ENCODE results near the gene PSG7.
"Not testable (repeated sequence)": the region's sequence is repeated elsewhere in the genome, so short reads cannot be mapped to it uniquely, and the experiment has no call there.

The PSG7 gene

GRCh38 chr19:42923106-42923505 is 13.9 kb downstream of the PSG7 start:
- H3K4me1 Mint-ChIP-seq (ENCODE audit: low read depth); H3K9me3 Mint-ChIP-seq; H3K4me3 Mint-ChIP-seq; H3K27me3 Mint-ChIP-seq (ENCODE audit: low read depth); H3K36me3 Mint-ChIP-seq (ENCODE audit: low read depth); H3K27ac Mint-ChIP-seq: not testable (repeated sequence)

- not testable (repeated sequence) for H3K4me3 Mint-ChIP-seq; H3K9me3 Mint-ChIP-seq; H3K4me1 Mint-ChIP-seq (ENCODE audit: low read depth); H3K36me3 Mint-ChIP-seq (ENCODE audit: low read depth); H3K27me3 Mint-ChIP-seq (ENCODE audit: low read depth); H3K27ac Mint-ChIP-seq
Measured at GRCh38 chr19:42920971-42921370, 16.0 kb downstream of the PSG7 start.

- Mint-ChIP-seq H3K4me3 (no peak overlapping the region), H3K9me3 (no peaks in the 10 kb centered on the region), H3K27ac (no peak overlapping the region), H3K4me1 (ENCODE audit: low read depth) (no peaks in the 10 kb centered on the region), H3K36me3 (ENCODE audit: low read depth) (no peaks in the 10 kb centered on the region), H3K27me3 (ENCODE audit: low read depth) (no peaks in the 10 kb centered on the region)
Measured at GRCh38 chr19:42919757-42920079, 17.3 kb downstream of the PSG7 start.

- H3K27ac Mint-ChIP-seq; H3K27me3 Mint-ChIP-seq (ENCODE audit: low read depth); H3K4me3 Mint-ChIP-seq; H3K4me1 Mint-ChIP-seq (ENCODE audit: low read depth); H3K36me3 Mint-ChIP-seq (ENCODE audit: low read depth); H3K9me3 Mint-ChIP-seq: not testable (repeated sequence)
Measured at GRCh38 chr19:42919070-42919756, 17.8 kb downstream of the PSG7 start.

GRCh38 chr19:42918377-42919069 is 18.5 kb downstream of the PSG7 start:
- not testable (repeated sequence) for H3K4me3 Mint-ChIP-seq; H3K27ac Mint-ChIP-seq; H3K9me3 Mint-ChIP-seq; H3K36me3 Mint-ChIP-seq (ENCODE audit: low read depth); H3K27me3 Mint-ChIP-seq (ENCODE audit: low read depth); H3K4me1 Mint-ChIP-seq (ENCODE audit: low read depth)

GRCh38 chr19:42917634-42918033 is 19.4 kb downstream of the PSG7 start, which contains the start of gene PSG6:
Gene PSG6 (minus strand): TSS chr19:42917894. CDS start chr19:42917792, 102 bp downstream.
- H3K4me1 Mint-ChIP-seq (ENCODE audit: low read depth); H3K36me3 Mint-ChIP-seq (ENCODE audit: low read depth); H3K27ac Mint-ChIP-seq; H3K4me3 Mint-ChIP-seq; H3K27me3 Mint-ChIP-seq (ENCODE audit: low read depth); H3K9me3 Mint-ChIP-seq: not testable (repeated sequence)

- H3K36me3 Mint-ChIP-seq (ENCODE audit: low read depth); H3K9me3 Mint-ChIP-seq; H3K4me1 Mint-ChIP-seq (ENCODE audit: low read depth); H3K4me3 Mint-ChIP-seq; H3K27ac Mint-ChIP-seq; H3K27me3 Mint-ChIP-seq (ENCODE audit: low read depth): not testable (repeated sequence)
Measured at GRCh38 chr19:42916931-42917330, 20.1 kb downstream of the PSG7 start.

- not testable (repeated sequence) for H3K4me3 Mint-ChIP-seq; H3K27ac Mint-ChIP-seq; H3K36me3 Mint-ChIP-seq (ENCODE audit: low read depth); H3K9me3 Mint-ChIP-seq; H3K4me1 Mint-ChIP-seq (ENCODE audit: low read depth); H3K27me3 Mint-ChIP-seq (ENCODE audit: low read depth)
Measured at GRCh38 chr19:42913516-42913915, 23.5 kb downstream of the PSG7 start.

GRCh38 chr19:42912941-42913340 is 24.1 kb downstream of the PSG7 start:
- H3K4me3 Mint-ChIP-seq; H3K4me1 Mint-ChIP-seq (ENCODE audit: low read depth): not testable (repeated sequence)

GRCh38 chr19:42911731-42912130 is 25.3 kb downstream of the PSG7 start:
- not testable (repeated sequence) for H3K4me3 Mint-ChIP-seq; H3K9me3 Mint-ChIP-seq; H3K27ac Mint-ChIP-seq; H3K27me3 Mint-ChIP-seq (ENCODE audit: low read depth); H3K36me3 Mint-ChIP-seq (ENCODE audit: low read depth); H3K4me1 Mint-ChIP-seq (ENCODE audit: low read depth)

More at GRCh38 chr19:42912941-42913340, 24.1 kb downstream of the PSG7 start:
- not testable (repeated sequence) for H3K27ac Mint-ChIP-seq; H3K36me3 Mint-ChIP-seq (ENCODE audit: low read depth); H3K9me3 Mint-ChIP-seq; H3K27me3 Mint-ChIP-seq (ENCODE audit: low read depth)

GRCh38 chr19:42906162-42906561 is 30.8 kb downstream of the PSG7 start:
- not testable (repeated sequence) for H3K27me3 Mint-ChIP-seq (ENCODE audit: low read depth); H3K4me3 Mint-ChIP-seq; H3K4me1 Mint-ChIP-seq (ENCODE audit: low read depth); H3K36me3 Mint-ChIP-seq (ENCODE audit: low read depth); H3K9me3 Mint-ChIP-seq; H3K27ac Mint-ChIP-seq

GRCh38 chr19:42900561-42900960 is 36.4 kb downstream of the PSG7 start:
- not testable (repeated sequence) for H3K4me3 Mint-ChIP-seq; H3K4me1 Mint-ChIP-seq (ENCODE audit: low read depth); H3K27me3 Mint-ChIP-seq (ENCODE audit: low read depth); H3K36me3 Mint-ChIP-seq (ENCODE audit: low read depth); H3K27ac Mint-ChIP-seq; H3K9me3 Mint-ChIP-seq

GRCh38 chr19:42899674-42900073 is 37.3 kb downstream of the PSG7 start:
- H3K9me3 Mint-ChIP-seq; H3K27me3 Mint-ChIP-seq (ENCODE audit: low read depth); H3K36me3 Mint-ChIP-seq (ENCODE audit: low read depth); H3K27ac Mint-ChIP-seq; H3K4me1 Mint-ChIP-seq (ENCODE audit: low read depth); H3K4me3 Mint-ChIP-seq: not testable (repeated sequence)

GRCh38 chr19:42899110-42899509 is 37.9 kb downstream of the PSG7 start:
- H3K4me3 Mint-ChIP-seq; H3K9me3 Mint-ChIP-seq; H3K4me1 Mint-ChIP-seq (ENCODE audit: low read depth); H3K27ac Mint-ChIP-seq; H3K36me3 Mint-ChIP-seq (ENCODE audit: low read depth); H3K27me3 Mint-ChIP-seq (ENCODE audit: low read depth): not testable (repeated sequence)

- H3K4me1 Mint-ChIP-seq (ENCODE audit: low read depth); H3K27ac Mint-ChIP-seq; H3K27me3 Mint-ChIP-seq (ENCODE audit: low read depth); H3K36me3 Mint-ChIP-seq (ENCODE audit: low read depth); H3K9me3 Mint-ChIP-seq; H3K4me3 Mint-ChIP-seq: not testable (repeated sequence)
Measured at GRCh38 chr19:42898656-42899055, 38.4 kb downstream of the PSG7 start.

GRCh38 chr19:42897729-42898128 is 39.3 kb downstream of the PSG7 start:
- not testable (repeated sequence) for H3K27ac Mint-ChIP-seq; H3K9me3 Mint-ChIP-seq; H3K27me3 Mint-ChIP-seq (ENCODE audit: low read depth); H3K4me1 Mint-ChIP-seq (ENCODE audit: low read depth); H3K4me3 Mint-ChIP-seq; H3K36me3 Mint-ChIP-seq (ENCODE audit: low read depth)
